ENCODE results near the gene SRSF6.
"Not testable (repeated sequence)": the region's sequence is repeated elsewhere in the genome, so short reads cannot be mapped to it uniquely, and the experiment has no call there.

SRSF6 gene

GRCh38 chr20:43457640-43458421 is at the start of gene SRSF6:
Gene SRSF6 (plus strand): TSS chr20:43457896. CDS start chr20:43458034, 138 bp downstream.
- peak; percentile 98 for DNase-seq

DNA sequence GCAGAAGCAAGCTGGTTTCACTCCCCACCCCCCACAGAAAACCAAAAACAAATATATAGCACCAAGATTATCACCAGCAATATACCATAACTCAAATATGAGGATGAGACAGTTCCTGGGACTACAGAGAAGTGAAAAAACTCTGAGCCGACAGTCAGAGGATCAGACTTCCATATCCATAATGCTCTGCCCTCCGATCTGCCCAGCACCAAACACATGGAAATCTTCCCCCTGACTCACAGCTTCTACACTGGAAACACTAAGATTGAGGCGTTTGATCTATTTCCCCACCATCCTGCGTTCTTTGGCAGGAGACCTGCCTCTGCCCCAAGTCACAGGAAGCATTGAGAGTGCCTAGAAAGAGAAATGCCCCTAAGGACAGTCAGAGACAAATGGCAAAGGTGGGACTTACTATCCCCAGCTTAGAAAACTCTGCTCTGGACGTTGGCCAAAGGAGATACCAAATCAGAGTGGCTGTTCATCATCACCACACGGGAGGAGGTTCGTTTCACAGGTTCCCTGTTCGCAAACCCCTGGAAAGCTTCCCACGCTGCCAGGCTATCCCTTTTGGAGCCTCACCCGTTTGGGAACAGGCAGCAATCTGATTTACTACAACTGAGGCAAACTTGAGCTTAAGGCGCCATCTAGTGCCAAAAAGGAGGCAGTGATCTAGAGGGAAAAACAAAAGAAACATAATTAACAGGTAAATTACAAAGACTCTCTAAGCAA is 48.7 kb upstream of the SRSF6 start:
- no peak for DNase-seq

DNA sequence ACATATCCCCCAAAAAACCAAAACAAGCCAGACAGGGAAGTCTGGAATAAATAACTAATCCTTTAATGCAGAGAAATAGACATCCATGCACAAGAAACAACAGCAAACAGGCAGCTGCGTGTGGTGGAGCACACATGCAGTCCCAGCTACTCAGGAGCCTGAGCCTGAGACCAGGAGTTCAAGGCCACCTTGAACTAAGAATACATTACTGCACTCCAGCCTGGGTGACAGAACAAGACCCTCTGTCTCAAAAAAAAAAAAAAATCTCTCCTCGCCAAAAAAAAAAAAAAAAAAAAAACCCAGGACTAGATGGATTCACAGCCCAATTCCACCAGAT is 48.2 kb upstream of the SRSF6 start:
- DNase-seq: no peak

- no peak for DNase-seq
Measured at GRCh38 chr20:43415661-43416430, 41.9 kb upstream of the SRSF6 start.

- no peak for DNase-seq
Measured at GRCh38 chr20:43416591-43417228, 41.0 kb upstream of the SRSF6 start.

GRCh38 chr20:43420192-43420591 is 37.5 kb upstream of the SRSF6 start:
- DNase-seq: no peak

DNA sequence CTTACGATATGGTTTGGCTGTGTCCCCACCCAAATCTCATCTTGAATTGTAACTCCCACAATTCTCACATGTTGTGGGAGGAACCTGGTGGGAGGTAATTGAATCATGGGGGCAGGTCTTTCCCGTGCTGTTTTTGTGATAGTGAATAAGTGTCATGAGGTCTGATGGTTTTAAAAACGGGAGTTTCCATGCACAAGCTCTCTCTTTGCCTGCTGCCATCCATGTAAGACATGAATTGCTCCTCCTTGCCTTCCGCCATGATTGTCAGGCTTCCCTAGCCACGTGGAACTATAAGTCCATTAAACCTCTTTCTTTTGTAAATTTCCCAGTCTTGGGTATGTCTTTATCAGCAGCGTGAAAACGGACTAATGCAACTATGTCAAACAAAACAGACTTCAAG is 36.8 kb upstream of the SRSF6 start:
- DNase-seq: not testable (repeated sequence)

- DNase-seq: no peak
Measured at GRCh38 chr20:43426172-43426571, 31.5 kb upstream of the SRSF6 start.

DNA sequence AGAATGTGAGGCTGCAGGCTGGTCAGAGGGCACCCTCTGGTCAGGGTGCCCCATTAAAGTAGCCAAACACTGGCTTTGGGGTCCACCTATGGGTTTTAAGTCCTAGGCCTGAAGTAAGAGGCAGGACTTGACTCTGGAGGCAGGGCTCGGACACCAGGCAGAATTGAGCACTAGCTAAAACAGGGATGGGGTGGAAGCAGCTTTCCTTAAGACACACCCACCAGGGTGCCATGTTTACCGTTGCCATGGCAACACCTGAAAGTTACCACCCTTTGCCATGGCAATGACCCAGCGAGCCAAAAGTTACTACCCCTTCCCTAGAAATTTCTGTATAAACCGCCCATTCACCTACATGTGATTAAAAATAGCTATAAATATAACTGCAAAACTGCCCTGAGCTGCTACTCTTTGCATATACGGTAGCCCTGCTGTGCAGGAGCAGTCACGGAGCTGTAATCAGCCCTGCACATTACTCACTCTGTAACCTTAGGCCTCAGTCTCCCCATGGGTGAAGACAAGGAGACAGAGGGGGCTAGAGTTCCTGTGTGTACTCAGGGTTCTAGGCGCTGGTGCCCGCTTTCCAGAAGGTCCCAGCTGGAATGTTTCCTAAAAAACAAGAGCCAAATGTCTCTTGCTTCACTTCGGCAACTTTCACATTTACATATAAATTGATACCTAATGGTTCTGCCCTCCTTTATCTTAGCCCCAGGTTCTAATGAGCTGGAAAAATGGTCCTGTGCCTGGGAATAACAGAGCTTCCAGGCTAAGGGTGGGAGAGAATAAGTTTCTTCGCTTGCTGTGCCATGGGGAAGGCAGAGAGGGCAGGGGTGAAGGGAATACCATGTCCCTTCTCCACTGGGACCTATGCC is 27.2 kb upstream of the SRSF6 start:
- DNase-seq: no peak

- no peak for DNase-seq
Measured at GRCh38 chr20:43431134-43431519, 26.6 kb upstream of the SRSF6 start.

- DNase-seq: no peak
Measured at GRCh38 chr20:43432498-43432897, 25.2 kb upstream of the SRSF6 start.

GRCh38 chr20:43433250-43433854 is 24.3 kb upstream of the SRSF6 start:
- no peak for DNase-seq

DNA sequence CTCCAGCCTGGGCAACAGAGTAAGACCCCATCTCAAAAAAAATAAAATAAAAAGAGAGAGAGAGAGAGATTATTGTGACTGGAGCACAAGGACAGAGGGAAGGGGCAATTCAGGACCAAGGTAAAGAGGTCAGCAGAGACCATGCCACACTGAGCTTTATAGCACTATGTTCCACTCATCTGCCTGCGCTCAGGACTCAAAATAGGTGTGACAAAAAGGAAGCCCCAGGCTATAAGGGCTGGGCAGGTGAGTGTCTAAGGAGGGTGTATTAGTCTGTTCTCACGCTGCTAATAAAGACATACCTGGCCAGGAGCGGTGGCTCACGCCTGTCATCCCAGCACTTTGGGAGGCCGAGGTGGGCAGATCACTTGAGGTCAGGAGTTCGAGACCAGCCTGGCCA is 23.1 kb upstream of the SRSF6 start:
- no peak for DNase-seq

DNA sequence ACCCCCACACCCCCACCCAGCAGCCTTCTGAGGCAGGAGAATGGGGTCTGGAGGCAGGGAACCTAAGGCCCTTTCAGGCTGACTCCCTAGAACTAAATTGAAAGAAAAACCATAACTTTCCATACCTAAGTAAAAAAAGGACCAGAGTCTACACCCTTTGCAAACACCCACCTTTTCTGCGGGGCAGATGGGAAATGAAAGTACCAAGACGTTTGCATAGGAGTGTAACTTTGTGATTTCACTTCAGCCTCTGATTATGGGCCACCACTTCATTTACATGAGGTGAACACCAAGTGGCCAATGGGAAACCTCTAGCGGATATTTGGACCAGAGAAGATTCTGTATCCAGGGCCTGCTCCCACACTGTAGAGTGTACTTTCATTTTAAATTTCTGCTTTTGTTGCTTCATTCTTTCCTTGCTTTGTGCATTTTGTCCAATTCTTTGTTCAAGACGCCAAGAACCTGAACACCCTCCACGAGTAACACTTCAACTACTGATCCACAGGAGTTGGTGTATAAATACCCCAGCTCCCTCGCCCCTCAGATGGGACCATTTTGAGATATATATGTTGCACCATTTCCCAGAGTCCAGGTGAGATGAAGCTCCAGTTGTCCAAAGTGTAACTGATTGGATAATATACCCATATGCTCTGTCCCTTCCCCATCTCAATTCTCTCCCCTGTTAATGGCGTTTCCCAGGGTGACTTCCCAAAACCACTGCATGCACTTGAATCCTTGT is 18.9 kb upstream of the SRSF6 start:
- no peak for DNase-seq

- no peak for DNase-seq
Measured at GRCh38 chr20:43440531-43440930, 17.2 kb upstream of the SRSF6 start.

DNA sequence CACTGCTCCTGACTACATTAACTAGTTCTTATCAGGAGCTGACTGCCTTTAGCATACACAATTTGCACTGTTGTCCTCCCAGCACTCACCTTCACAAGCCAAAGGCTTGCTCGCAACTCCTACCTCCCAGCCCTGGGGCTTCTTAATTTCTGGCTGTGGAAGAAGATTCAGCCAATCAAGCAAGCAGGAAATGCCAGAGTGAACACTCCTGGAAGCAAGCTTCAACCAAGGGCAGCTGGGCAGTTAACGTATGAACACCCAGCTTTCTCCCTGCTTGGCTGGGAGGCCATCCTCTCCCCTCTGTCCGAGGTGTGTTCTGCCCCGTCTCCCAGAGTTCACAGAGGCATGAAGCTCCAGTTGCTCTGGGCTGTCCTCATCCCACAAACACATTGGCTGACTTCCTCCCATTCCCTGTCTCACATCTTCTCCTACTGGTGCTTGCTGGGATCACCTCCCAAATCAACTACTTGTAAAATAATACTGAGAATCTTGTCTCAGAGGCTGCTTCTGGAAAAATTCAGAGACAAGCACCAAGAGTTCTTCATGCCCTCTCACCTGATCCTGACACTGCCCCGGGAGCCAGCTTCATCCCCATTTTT is 15.3 kb upstream of the SRSF6 start:
- DNase-seq: no peak

DNA sequence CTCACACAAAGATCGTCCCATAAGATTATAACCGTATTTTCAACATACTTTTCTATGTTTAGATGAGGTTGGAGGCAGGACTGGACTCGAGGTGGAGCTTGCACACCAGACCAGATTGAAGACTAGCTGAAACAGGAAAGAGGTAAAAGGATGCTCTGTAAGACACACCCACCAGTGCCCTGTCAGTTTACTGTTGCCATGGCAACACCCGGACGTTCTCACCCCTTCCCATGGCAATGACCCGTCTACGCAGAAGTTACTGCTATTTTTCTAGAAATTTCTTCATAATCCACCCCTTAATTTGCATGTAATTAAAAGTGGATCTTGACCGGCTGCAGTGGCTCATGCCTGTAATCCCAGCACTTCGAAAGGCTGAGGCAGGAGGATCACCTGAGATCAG is 13.6 kb upstream of the SRSF6 start:
- DNase-seq: no peak

GRCh38 chr20:43446361-43446879 is 11.3 kb upstream of the SRSF6 start:
- no peak for DNase-seq

GRCh38 chr20:43448431-43448747 is 9.3 kb upstream of the SRSF6 start:
- not testable (repeated sequence) for DNase-seq

- DNase-seq: no peak
Measured at GRCh38 chr20:43448748-43449535, 8.8 kb upstream of the SRSF6 start.
